Measurements from ENCODE around the gene AMOTL1.

DNA sequence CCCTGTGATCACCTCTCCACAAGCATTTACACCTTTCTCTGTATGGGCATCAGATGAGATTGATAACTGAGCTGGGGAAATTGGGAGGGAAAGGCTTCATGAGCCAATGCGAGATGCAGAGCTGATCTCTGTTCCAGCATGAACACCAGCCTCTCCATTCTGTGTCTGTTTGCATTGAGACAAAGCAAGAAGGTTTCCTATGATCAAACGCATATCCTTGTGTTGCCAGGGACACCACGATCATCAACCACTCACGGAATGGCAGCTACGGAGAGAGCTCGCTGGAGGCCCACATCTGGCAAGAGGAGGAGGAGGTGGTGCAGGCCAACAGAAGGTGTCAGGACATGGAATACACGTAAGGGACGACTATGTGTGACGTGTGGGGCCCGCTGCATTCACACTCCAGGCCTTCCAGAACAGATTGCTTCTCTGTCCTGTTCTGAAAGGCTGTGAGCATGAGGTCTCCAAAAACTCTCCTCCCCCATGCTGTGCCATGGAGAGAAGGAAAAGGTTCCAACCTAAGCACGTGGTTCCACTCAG, 96.4 kb downstream of the AMOTL1 start:
- TF ChIP-seq, protein P1, sequence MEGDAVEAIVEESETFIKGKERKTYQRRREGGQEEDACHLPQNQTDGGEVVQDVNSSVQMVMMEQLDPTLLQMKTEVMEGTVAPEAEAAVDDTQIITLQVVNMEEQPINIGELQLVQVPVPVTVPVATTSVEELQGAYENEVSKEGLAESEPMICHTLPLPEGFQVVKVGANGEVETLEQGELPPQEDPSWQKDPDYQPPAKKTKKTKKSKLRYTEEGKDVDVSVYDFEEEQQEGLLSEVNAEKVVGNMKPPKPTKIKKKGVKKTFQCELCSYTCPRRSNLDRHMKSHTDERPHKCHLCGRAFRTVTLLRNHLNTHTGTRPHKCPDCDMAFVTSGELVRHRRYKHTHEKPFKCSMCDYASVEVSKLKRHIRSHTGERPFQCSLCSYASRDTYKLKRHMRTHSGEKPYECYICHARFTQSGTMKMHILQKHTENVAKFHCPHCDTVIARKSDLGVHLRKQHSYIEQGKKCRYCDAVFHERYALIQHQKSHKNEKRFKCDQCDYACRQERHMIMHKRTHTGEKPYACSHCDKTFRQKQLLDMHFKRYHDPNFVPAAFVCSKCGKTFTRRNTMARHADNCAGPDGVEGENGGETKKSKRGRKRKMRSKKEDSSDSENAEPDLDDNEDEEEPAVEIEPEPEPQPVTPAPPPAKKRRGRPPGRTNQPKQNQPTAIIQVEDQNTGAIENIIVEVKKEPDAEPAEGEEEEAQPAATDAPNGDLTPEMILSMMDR (IDR thresholded peaks at IDR 0.05), result no peak
- TF ChIP-seq POLR2A (IDR thresholded peaks at IDR 0.05) (no peak), EP300 (IDR thresholded peaks at IDR 0.05) (no peak), POLR2AphosphoS5 (IDR thresholded peaks at IDR 0.05) (no peak)

All from stomach (tissue), 4 donors.